DMS53 treated with DMSO at 0.1 percent for 48 hours (cell line): ENCODE measurements around the gene PM20D2.

Experiments used
- DNase-seq: peaks from one replicate; lab custom pipeline; 2025; ENCODE audit not compliant: unreplicated experiment; lab: John Stamatoyannopoulos, UW

PM20D2 gene

GRCh38 chr6:89199579-89199978 is 53.7 kb downstream of the PM20D2 start:
- DNase-seq, result no peak

DNA sequence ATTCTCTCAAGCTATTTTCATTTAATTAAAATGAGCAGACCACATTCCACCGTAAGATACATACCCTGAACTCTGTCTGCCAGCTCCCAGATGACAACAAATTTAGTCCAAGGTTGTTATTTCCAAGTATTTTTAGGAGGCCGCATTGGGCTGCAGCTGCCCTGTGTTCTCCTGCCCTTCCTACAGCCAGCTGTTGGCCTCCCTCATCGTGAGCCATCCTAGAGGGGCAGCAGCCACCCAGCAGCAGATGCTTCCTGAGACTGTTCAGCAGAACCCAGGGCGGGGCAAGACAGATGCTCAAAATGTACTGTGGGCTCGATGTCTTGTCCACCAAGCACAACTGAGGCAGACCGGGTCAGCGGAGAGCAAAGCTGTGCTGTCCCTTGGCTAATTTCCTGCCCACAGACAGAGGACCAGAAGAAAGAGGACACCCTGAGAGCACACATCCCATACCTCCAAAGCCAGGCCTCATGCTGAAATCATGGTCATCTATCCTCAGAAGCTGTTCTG is 54.9 kb downstream of the PM20D2 start:
- no peak for DNase-seq

GRCh38 chr6:89204096-89204495 is 58.2 kb downstream of the PM20D2 start:
- DNase-seq, result no peak

GRCh38 chr6:89205819-89206218 is 60.0 kb downstream of the PM20D2 start:
- DNase-seq, result no peak

GRCh38 chr6:89208551-89208950 is 62.7 kb downstream of the PM20D2 start:
- no peak for DNase-seq

DNA sequence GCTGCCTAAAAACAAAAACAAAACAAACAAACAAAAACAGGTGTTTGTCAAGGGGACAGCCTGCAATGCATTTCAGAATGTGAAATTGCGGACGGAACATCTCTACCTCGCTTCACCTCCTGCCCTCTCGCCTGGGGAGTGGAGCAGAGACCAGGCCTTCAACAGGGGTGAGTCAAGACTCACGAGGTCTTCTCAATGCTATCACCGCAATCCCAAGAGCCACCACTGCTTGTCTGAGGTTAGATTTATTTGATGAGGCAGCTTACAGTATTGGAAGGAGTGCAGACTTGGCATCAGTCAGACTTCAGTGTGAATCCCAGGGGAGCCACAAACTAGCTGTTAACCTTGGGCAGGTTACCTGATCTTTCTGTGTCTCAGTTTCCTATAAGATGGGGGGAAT is 63.6 kb downstream of the PM20D2 start:
- DNase-seq, result no peak

GRCh38 chr6:89212472-89212871 is 66.6 kb downstream of the PM20D2 start:
- no peak for DNase-seq

- DNase-seq, result no peak
Observed at GRCh38 chr6:89214197-89214596, 68.3 kb downstream of the PM20D2 start.
